Adrenal gland (tissue), 5 donors: Measurements from ENCODE around the gene POC1A.

Source experiments
- POLR2A ChIP-seq, 2 donors: fragments of 450-650 bp; IDR thresholded peaks; one replicate each; pipeline ENCODE4 v1.6.1; 2017; ENCODE audit warnings: antibody characterized with exemption in 2 of 2, mild to moderate bottlenecking in 2 of 2, moderate library complexity in 1 of 2
- TF ChIP-seq, protein P1 (sequence below), 6 experiments: fragments of 450-650 bp in 4 of 6; fragments of 200-600 bp in 2 of 6; sonication (generic) in 1 of 6; IDR thresholded peaks; 1 replicate in 5 of 6; 2 replicates in 1 of 6; pipeline versions ENCODE4 v1.5.1 to v1.8.0; 2016 to 2021; ENCODE audit warnings: antibody characterized with exemption in 6 of 6, mild to moderate bottlenecking in 2 of 6, moderate library complexity in 1 of 6
- donor health status: DM: no; HTN: no; CAD: no.

DNA sequence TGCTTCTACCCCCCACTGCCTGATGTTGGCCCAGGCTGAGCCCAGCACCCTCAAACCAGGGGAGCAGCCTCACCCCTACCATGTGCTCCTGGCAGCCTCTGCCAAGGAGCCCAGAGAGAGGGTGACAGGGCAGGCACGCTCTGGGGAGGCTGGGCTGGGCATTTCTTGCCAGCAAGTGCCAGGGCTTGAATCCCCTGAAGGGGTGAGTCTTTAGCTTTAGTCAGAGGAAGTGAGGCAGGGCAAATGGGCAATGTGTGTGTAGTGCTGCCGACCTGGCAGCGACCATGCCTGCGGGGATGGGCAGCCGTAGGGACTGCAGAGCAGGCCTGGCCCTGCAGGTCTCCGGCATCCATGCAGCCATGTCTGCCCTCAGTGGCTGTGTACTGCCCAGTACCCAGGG, 116.0 kb downstream of the POC1A start:
- TF ChIP-seq, protein P1, sequence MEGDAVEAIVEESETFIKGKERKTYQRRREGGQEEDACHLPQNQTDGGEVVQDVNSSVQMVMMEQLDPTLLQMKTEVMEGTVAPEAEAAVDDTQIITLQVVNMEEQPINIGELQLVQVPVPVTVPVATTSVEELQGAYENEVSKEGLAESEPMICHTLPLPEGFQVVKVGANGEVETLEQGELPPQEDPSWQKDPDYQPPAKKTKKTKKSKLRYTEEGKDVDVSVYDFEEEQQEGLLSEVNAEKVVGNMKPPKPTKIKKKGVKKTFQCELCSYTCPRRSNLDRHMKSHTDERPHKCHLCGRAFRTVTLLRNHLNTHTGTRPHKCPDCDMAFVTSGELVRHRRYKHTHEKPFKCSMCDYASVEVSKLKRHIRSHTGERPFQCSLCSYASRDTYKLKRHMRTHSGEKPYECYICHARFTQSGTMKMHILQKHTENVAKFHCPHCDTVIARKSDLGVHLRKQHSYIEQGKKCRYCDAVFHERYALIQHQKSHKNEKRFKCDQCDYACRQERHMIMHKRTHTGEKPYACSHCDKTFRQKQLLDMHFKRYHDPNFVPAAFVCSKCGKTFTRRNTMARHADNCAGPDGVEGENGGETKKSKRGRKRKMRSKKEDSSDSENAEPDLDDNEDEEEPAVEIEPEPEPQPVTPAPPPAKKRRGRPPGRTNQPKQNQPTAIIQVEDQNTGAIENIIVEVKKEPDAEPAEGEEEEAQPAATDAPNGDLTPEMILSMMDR (IDR thresholded peaks at IDR 0.05) = no peak
- no peak for TF ChIP-seq POLR2A (IDR thresholded peaks at IDR 0.05)
